Mucosa of descending colon (tissue), 3 donors: ENCODE measurements around the gene EMCN. TPM values are rescaled to one million over a fixed set of nuclear protein-coding genes. Genes with fewer than 3 reads are reported as not detected.

Experiments
- ATAC-seq: fragments of 200-7000 bp; cut with Tn5 transposase; one replicate; pipeline ENCODE4 v1.9.1; 2020; ENCODE audit warnings: mild to moderate bottlenecking, moderate library complexity
- DNase-seq, 3 donors: peaks; one replicate each; pipeline ENCODE4 v3.0.0-alpha.2; 2020
- H3K36me3 ChIP-seq: fragments of 200-600 bp; one replicate; pipeline ENCODE4 v1.8.0; 2021; ENCODE audit warnings: low read depth, mild to moderate bottlenecking
- H3K4me1 ChIP-seq: fragments of 200-600 bp; one replicate; pipeline ENCODE4 v1.8.0; 2021; ENCODE audit warnings: low read depth, mild to moderate bottlenecking
- H3K4me3 ChIP-seq: fragments of 200-600 bp; one replicate; pipeline ENCODE4 v1.8.0; 2021; ENCODE audit warnings: mild to moderate bottlenecking
- H3K9me3 ChIP-seq: fragments of 200-600 bp; one replicate; pipeline ENCODE4 v1.8.0; 2021; ENCODE audit warnings: mild to moderate bottlenecking
- CTCF ChIP-seq: fragments of 200-600 bp; IDR thresholded peaks from one replicate; pipeline ENCODE4 v1.8.0; 2022; ENCODE audit warnings: antibody characterized with exemption, mild to moderate bottlenecking
- intact Hi-C, 2 donors: fragments of 100-400 bp; cut with DNase I in 1 of 2; cut with micrococcal nuclease in 1 of 2; formaldehyde crosslinking; loops; one replicate each; pipeline versions ENCODE4 v1.11.0 to v1.11.1; 2022; cut with DNase I, micrococcal nuclease
- total RNA-seq, 3 donors: library from RNA; stranded (reverse); fragmentation: NEBNext Ultra II Directional in 2 of 3; extraction: Animal tissue kit (Norgen Biotek cat#: 25700) in 2 of 3; gene quantifications; one replicate each; pipeline versions ENCODE4 v1.2.1 to v1.2.4, GENCODE V29; 2021 to 2023
- donor health status: DM: no; HTN: no; CAD: no; lungs with moderate emphysema.
- donor health status: DM: no; HTN: no; CAD: no.
- donor health status: DM: no; HTN: yes; CAD: no.

The EMCN gene
- total RNA-seq, 3 donors from 2014 or later = 3.1 to 8.0 (median 4.5) TPM

- intact Hi-C loops = no loop called here
- Histone ChIP-seq H3K9me3 (peaks cover 2% of the 10 kb centered on the region), H3K36me3 (no peaks in the 10 kb centered on the region), H3K4me1 (no peaks in the 10 kb centered on the region), H3K4me3 (no peak overlapping the region)
- ATAC-seq (no peak), DNase-seq (no peak)
- TF ChIP-seq CTCF = no peak
Measured at GRCh38 chr4:100525686-100526085, 7.9 kb upstream of the EMCN start.

GRCh38 chr4:100519205-100519604 is 1.4 kb upstream of the EMCN start:
- intact Hi-C loops = no loop called here
- H3K4me3 ChIP-seq = no peak overlapping the region
- no peak for ATAC-seq
- H3K36me3 ChIP-seq = no peaks in the 10 kb centered on the region
- no peak for TF ChIP-seq CTCF
- no peak for DNase-seq
- H3K9me3 ChIP-seq = no peaks in the 10 kb centered on the region
- no peaks in the 10 kb centered on the region for H3K4me1 ChIP-seq

- TF ChIP-seq CTCF = no peak
- Histone ChIP-seq H3K9me3 (no peaks in the 10 kb centered on the region), H3K4me1 (no peaks in the 10 kb centered on the region), H3K36me3 (no peaks in the 10 kb centered on the region), H3K4me3 (no peak overlapping the region)
- DNase-seq (no peak), ATAC-seq (no peak)
- intact Hi-C loops = no loop called here
Measured at GRCh38 chr4:100516225-100516624, 1.6 kb downstream of the EMCN start.

DNA sequence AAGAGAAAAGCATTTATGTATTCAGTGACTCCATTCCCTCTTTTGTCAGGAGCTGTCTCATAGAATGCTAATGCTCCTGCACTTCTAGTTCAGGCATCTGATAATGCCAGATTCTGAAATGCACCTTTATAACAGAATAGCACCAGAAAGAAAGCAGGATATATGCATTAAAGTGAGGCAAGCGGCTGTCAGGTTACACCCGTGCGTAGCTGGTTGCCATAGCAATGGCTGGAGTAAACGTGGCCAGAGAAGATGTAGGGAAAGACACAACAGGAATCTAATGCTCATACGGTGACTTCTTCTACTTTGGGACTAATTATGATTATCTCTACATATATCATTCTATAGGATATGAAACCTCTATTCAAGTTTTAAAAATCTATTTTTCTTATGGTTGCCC is 5.9 kb downstream of the EMCN start:
- intact Hi-C loops = no loop called here
- ATAC-seq = no peak
- H3K4me1 ChIP-seq = no peaks in the 10 kb centered on the region
- no peak for TF ChIP-seq CTCF
- DNase-seq = no peak
- no peaks in the 10 kb centered on the region for H3K9me3 ChIP-seq
- no peak overlapping the region for H3K4me3 ChIP-seq
- H3K36me3 ChIP-seq = no peaks in the 10 kb centered on the region

GRCh38 chr4:100510551-100510950 is 7.3 kb downstream of the EMCN start:
- intact Hi-C loops = no loop called here
- H3K9me3 ChIP-seq = no peaks in the 10 kb centered on the region
- no peak overlapping the region for H3K4me3 ChIP-seq
- TF ChIP-seq CTCF = no peak
- DNase-seq (no peak), ATAC-seq (no peak)
- no peaks in the 10 kb centered on the region for H3K4me1 ChIP-seq
- H3K36me3 ChIP-seq = no peaks in the 10 kb centered on the region

- DNase-seq (no peak), ATAC-seq (no peak)
- H3K9me3 ChIP-seq = no peaks in the 10 kb centered on the region
- H3K4me1 ChIP-seq = no peaks in the 10 kb centered on the region
- H3K36me3 ChIP-seq = no peaks in the 10 kb centered on the region
- H3K4me3 ChIP-seq = no peak overlapping the region
- intact Hi-C loops = no loop called here
- TF ChIP-seq CTCF = no peak
Measured at GRCh38 chr4:100509386-100509785, 8.4 kb downstream of the EMCN start.
